SH-SY5Y (cell line): ENCODE measurements around the gene GTPBP2.

ENCODE experiments used
- GATA2 ChIP-seq: IDR thresholded peaks from 2 replicates; pipeline ENCODE4 v1.6.1; 2011; ENCODE audit warnings: mild to moderate bottlenecking, low read depth, low read length
- GATA3 ChIP-seq: IDR thresholded peaks from 2 replicates; pipeline ENCODE4 v1.6.1; 2011; ENCODE audit warnings: low read depth, mild to moderate bottlenecking, low read length, moderate library complexity

DNA sequence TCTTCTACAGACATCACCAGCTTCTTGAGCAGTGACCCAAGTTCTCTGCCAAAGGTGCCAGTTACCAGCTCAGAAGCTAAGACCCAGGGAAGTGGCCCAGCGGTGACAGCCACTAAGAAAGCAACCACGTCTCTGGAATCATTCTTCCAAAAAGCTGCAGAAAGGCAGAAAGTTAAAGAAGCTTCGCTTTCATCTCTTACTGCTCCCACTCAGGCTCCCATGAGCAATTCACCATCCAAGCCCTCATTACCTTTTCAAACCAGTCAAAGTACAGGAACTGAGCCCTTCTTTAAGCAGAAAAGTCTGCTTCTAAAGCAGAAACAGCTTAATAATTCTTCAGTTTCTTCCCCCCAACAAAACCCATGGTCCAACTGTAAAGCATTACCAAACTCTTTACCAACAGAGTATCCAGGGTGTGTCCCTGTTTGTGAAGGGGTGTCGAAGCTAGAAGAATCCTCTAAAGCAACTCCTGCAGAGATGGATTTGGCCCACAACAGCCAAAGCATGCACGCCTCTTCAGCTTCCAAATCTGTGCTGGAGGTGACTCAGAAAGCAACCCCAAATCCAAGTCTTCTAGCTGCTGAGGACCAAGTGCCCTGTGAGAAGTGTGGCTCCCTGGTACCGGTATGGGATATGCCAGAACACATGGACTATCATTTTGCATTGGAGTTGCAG, 15.2 kb downstream of the GTPBP2 start:
- TF ChIP-seq GATA3 (no peak), GATA2 (no peak)
